ENCODE results near the gene ADGRG2.

GRCh38 chrX:19070555-19070994 lies 51.7 kb downstream of the ADGRG2 start:
- no peak for TF ChIP-seq MYC (IDR thresholded peaks at IDR 0.05; ENCODE audit: low read depth, low read length)
- TF ChIP-seq MYC (CRISPR knock-in tag; IDR thresholded peaks at IDR 0.05; ENCODE audit: borderline replicate concordance, low read depth) = no peak
- TF ChIP-seq, protein P1, sequence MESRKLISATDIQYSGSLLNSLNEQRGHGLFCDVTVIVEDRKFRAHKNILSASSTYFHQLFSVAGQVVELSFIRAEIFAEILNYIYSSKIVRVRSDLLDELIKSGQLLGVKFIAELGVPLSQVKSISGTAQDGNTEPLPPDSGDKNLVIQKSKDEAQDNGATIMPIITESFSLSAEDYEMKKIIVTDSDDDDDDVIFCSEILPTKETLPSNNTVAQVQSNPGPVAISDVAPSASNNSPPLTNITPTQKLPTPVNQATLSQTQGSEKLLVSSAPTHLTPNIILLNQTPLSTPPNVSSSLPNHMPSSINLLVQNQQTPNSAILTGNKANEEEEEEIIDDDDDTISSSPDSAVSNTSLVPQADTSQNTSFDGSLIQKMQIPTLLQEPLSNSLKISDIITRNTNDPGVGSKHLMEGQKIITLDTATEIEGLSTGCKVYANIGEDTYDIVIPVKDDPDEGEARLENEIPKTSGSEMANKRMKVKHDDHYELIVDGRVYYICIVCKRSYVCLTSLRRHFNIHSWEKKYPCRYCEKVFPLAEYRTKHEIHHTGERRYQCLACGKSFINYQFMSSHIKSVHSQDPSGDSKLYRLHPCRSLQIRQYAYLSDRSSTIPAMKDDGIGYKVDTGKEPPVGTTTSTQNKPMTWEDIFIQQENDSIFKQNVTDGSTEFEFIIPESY (CRISPR knock-in tag; IDR thresholded peaks at IDR 0.05) = no peak
- TF ChIP-seq RAD21 (CRISPR knock-in tag; conservative IDR thresholded peaks at IDR 0.05 in 1 of 2, IDR thresholded peaks at IDR 0.05 in 1 of 2) = no peak
- TF ChIP-seq, protein P2, sequence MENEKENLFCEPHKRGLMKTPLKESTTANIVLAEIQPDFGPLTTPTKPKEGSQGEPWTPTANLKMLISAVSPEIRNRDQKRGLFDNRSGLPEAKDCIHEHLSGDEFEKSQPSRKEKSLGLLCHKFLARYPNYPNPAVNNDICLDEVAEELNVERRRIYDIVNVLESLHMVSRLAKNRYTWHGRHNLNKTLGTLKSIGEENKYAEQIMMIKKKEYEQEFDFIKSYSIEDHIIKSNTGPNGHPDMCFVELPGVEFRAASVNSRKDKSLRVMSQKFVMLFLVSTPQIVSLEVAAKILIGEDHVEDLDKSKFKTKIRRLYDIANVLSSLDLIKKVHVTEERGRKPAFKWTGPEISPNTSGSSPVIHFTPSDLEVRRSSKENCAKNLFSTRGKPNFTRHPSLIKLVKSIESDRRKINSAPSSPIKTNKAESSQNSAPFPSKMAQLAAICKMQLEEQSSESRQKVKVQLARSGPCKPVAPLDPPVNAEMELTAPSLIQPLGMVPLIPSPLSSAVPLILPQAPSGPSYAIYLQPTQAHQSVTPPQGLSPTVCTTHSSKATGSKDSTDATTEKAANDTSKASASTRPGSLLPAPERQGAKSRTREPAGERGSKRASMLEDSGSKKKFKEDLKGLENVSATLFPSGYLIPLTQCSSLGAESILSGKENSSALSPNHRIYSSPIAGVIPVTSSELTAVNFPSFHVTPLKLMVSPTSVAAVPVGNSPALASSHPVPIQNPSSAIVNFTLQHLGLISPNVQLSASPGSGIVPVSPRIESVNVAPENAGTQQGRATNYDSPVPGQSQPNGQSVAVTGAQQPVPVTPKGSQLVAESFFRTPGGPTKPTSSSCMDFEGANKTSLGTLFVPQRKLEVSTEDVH (IDR thresholded peaks at IDR 0.05; ENCODE audit: low read depth, partially characterized antibody) = no peak
- no peak for TF ChIP-seq SMARCB1 (IDR thresholded peaks at IDR 0.05; ENCODE audit: insufficient read length, low read depth)
- TF ChIP-seq FOXP4 (CRISPR knock-in tag; IDR thresholded peaks at IDR 0.05; ENCODE audit: borderline replicate concordance) = no peak
- no peak for TF ChIP-seq POLR2AphosphoS5 (IDR thresholded peaks at IDR 0.05; ENCODE audit: control insufficient read depth, insufficient read depth, low read depth, low read length)
- TF ChIP-seq, protein P3, sequence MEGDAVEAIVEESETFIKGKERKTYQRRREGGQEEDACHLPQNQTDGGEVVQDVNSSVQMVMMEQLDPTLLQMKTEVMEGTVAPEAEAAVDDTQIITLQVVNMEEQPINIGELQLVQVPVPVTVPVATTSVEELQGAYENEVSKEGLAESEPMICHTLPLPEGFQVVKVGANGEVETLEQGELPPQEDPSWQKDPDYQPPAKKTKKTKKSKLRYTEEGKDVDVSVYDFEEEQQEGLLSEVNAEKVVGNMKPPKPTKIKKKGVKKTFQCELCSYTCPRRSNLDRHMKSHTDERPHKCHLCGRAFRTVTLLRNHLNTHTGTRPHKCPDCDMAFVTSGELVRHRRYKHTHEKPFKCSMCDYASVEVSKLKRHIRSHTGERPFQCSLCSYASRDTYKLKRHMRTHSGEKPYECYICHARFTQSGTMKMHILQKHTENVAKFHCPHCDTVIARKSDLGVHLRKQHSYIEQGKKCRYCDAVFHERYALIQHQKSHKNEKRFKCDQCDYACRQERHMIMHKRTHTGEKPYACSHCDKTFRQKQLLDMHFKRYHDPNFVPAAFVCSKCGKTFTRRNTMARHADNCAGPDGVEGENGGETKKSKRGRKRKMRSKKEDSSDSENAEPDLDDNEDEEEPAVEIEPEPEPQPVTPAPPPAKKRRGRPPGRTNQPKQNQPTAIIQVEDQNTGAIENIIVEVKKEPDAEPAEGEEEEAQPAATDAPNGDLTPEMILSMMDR (IDR thresholded peaks at IDR 0.05 in 2 of 3, conservative IDR thresholded peaks at IDR 0.05 in 1 of 3; ENCODE audit: insufficient read depth in 2 of 3, low read depth in 1 of 3, low read length in 3 of 3) = no peak
- no peak for TF ChIP-seq TBP (optimal IDR thresholded peaks at IDR 0.05; ENCODE audit: low read depth, low read length)
- no peak for TF ChIP-seq STAG1 (CRISPR knock-in tag; IDR thresholded peaks at IDR 0.05; ENCODE audit: borderline replicate concordance)
- no peak for TF ChIP-seq ZBTB7A (IDR thresholded peaks at IDR 0.05; ENCODE audit: borderline replicate concordance, control insufficient read depth, low read depth, low read length)
- TF ChIP-seq ZNF324 (CRISPR knock-in tag; IDR thresholded peaks at IDR 0.05) = no peak
- TF ChIP-seq RFX1 (IDR thresholded peaks at IDR 0.05) = no peak

Data from K562 (cell line).